HG02870 (cell line): ENCODE results near the gene GPSM1.
"Not testable (repeated sequence)": the region's sequence is repeated elsewhere in the genome, so short reads cannot be mapped to it uniquely, and the experiment has no call there.

Experiments
- ATAC-seq: cut with Tn5 transposase; IDR thresholded peaks from one replicate; pipeline ENCODE4 v1.9.1; 2021; ENCODE audit warnings: mild to moderate bottlenecking, moderate library complexity; ENCODE audit not compliant: unreplicated experiment

GPSM1 gene

DNA sequence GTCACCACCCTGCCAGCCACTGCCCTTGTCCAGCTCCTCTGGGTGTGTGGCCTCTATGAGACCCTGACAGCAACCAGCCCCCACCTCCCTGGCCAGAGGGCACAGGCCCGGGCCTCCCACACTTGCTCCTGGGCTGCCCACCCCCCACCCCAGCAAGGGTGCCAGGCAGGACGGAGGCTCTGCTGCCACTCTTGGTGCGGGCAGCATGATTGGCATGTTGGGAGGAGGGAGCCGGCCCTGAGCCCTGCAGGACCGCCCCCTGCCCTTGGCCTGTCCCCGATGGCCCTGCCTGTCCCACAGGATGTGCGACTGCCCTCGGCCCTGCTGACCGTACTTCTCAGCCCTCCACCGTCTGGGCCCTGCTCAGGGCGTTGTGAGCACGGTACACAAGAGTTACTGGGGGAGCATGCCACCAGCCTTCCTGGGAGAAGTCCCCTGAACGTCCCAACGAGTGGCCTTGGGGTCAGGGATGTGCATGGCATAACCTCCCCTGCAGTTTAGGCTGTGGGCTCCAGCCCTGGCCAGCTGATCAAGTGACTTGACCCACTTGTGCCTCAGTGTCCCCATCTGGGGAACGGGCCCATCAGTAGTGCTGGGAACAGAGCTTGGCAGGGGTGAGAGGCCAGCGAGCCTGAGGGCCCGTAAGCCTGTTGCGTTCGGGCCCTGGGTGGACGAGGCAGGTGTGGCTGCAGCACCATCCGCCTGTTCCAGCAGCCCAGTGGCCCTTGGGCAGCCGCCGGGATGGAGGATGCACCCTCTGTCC is 16.0 kb downstream of the GPSM1 start:
- ATAC-seq: no peak

GRCh38 chr9:136343884-136344269 is 16.5 kb downstream of the GPSM1 start:
- no peak for ATAC-seq

GRCh38 chr9:136344544-136345280 is 17.4 kb downstream of the GPSM1 start:
- ATAC-seq: no peak

- no peak for ATAC-seq
Measured at GRCh38 chr9:136345281-136346156, 18.2 kb downstream of the GPSM1 start.

- ATAC-seq: no peak
Measured at GRCh38 chr9:136346157-136346481, 18.8 kb downstream of the GPSM1 start.

GRCh38 chr9:136346927-136347465 is 19.7 kb downstream of the GPSM1 start:
- no peak for ATAC-seq

- no peak for ATAC-seq
Measured at GRCh38 chr9:136347472-136348256, 20.3 kb downstream of the GPSM1 start.

- ATAC-seq: no peak
Measured at GRCh38 chr9:136348691-136349090, 21.4 kb downstream of the GPSM1 start.

- ATAC-seq: no peak
Measured at GRCh38 chr9:136349546-136349945, 22.2 kb downstream of the GPSM1 start.

DNA sequence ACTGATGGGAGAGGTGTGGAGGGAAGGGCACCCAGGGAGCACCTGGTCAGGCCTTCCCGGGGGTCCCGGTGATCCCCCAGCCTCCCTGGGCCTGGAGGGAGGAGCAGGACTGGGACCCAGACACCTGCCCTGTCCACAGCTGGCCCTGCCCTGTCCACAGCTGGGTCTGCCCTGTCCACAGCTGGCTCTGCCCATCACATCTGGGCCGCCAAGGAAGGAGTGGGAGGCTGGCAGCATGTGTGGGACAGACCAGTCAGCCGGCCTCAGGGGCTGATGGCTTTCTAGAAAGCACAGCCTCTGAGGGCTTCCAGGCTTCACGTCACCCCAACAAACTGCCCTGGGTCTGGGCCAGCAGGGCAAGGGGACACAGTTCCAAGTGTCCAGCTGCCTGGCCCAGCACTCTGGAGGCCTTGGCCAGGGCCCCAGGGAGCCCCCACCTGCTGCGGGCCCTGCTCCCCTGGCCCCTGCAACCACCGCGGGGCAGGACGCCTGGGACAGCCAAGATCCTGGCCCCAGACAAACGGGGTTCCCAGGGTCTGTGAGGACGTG is 24.0 kb downstream of the GPSM1 start:
- no peak for ATAC-seq

GRCh38 chr9:136351868-136352267 is 24.5 kb downstream of the GPSM1 start:
- ATAC-seq: not testable (repeated sequence)

DNA sequence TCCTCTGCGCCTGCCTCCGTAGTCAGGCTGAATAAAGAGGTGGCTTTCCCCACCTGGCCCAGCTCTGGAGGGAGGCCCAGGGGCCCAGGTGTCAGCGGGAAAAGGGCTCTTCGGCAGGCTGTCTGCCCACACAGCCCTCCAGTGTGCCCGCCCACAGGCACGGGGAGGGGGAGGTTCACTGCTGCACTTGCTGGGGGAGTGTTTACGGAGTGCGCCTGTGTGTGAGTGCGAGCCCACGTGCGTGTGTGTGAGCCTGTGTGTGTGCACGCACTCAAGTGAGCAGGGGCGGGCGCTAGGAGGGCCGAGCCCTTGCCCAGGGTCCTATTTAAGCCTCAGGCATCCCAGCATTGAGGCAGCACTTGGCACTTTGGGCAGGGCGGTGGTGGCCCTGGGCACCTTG is 25.3 kb downstream of the GPSM1 start:
- no peak for ATAC-seq

- no peak for ATAC-seq
Measured at GRCh38 chr9:136353088-136353487, 25.7 kb downstream of the GPSM1 start.

DNA sequence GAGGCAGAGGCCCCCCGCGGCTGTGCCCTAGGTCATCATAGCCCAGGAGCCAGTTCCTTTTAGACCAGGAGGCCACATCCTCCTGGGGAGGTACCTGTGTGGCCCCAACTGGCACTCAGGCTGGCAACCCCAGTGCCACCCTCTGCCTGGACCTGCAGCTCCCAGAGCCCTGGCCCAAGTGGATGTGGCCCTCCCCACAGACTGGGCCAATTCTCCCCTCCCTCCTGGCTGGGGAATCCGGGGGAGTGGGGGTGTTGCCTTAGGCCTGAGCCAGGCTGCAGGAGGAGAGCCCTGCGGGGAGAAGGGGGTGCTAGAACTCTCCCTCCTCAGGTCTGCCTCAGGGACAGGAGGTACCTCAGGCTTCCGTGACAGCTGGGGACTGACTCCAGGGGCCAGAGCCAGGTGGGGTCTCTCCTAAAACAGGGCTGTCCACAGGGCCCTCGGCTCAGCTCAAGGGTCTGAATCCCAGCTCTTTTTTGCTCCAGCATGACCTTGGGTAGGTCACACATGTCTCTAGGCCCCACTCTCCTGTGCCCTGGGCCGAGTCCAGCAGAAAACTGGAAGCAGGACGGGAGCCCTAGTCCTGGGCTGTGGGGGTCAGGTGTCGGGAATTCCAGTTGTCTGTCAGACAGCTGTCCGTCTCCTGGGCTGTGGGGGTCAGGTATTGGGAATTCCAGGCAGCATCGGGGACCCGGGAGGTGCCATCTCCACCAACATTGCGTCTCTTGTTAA is 26.6 kb downstream of the GPSM1 start:
- no peak for ATAC-seq

- ATAC-seq: no peak
Measured at GRCh38 chr9:136354592-136355085, 27.3 kb downstream of the GPSM1 start.

GRCh38 chr9:136355616-136356557 is 28.5 kb downstream of the GPSM1 start:
- no peak for ATAC-seq

- ATAC-seq: no peak
Measured at GRCh38 chr9:136357202-136357725, 29.9 kb downstream of the GPSM1 start.

- no peak for ATAC-seq
Measured at GRCh38 chr9:136358016-136358415, 30.7 kb downstream of the GPSM1 start.
